Endothelial cell of umbilical vein (primary cell): ENCODE measurements around the gene PPP3CA. TPM values are rescaled to one million over a fixed set of nuclear protein-coding genes. Genes with fewer than 3 reads are reported as not detected.

Experiments used
- BruUV-seq: library from RNA; stranded (reverse); fragments of 400-500 nt; replicated peaks from 2 replicates; lab custom pipeline; 2021; lab: Mats Ljungman, UMichigan
- CTCF ChIA-PET: fragments of 300-600, 350-600 bp; sonication (Branson Sonifier 250); formaldehyde crosslinking; loops from one replicate; lab custom pipeline; 2021; ENCODE audit warnings: antibody characterized with exemption, inconsistent platforms; lab: Charles Lee
- POLR2A ChIA-PET: fragments of 300-600, 350-600 bp; sonication (Branson Sonifier 250); formaldehyde crosslinking; loops from one replicate; lab custom pipeline; 2021; ENCODE audit warnings: antibody characterized with exemption, inconsistent platforms; lab: Charles Lee
- DNase-seq: peaks from one replicate; pipeline ENCODE4 v3.0.0-alpha.2; 2011; ENCODE audit warnings: low read depth, low spot score
- FAIRE-seq: peaks from 2 replicates; lab custom pipeline; 2011; peaks lifted over from hg19 to GRCh38; lab: Jason Lieb, UNC
- H2AFZ ChIP-seq: 2 replicates; pipeline ENCODE4 v1.6.0; 2012; ENCODE audit warnings: low read depth, low read length, control low read depth, inconsistent platforms
- H3K27ac ChIP-seq: 2 replicates; pipeline ENCODE4 v1.5.1; 2011; ENCODE audit warnings: low read depth, mild to moderate bottlenecking, control low read depth, low read length, moderate library complexity; ENCODE audit not compliant: insufficient read depth
- H3K27me3 ChIP-seq, 2 experiments: 2 replicates each; pipeline versions ENCODE4 v1.6.0 to v1.6.1; 2011; ENCODE audit warnings: low read length in 2 of 2, mixed read lengths in 1 of 2; ENCODE audit not compliant: control insufficient read depth in 2 of 2, insufficient read depth in 2 of 2
- H3K36me3 ChIP-seq, 2 experiments: 2 replicates in 1 of 2; 3 replicates in 1 of 2; pipeline ENCODE4 v1.5.1; 2011; ENCODE audit warnings: low read length in 2 of 2, mild to moderate bottlenecking in 1 of 2, moderate library complexity in 1 of 2; ENCODE audit not compliant: control insufficient read depth in 2 of 2, insufficient read depth in 2 of 2; ENCODE audit errors: extremely low read depth in 1 of 2
- H3K4me1 ChIP-seq: 3 replicates; pipeline ENCODE4 v1.5.1; 2011; ENCODE audit warnings: mild to moderate bottlenecking, low read length; ENCODE audit not compliant: control insufficient read depth, insufficient read depth; ENCODE audit errors: extremely low read depth
- H3K4me2 ChIP-seq: 2 replicates; pipeline ENCODE4 v1.6.1; 2011; ENCODE audit warnings: low read length, control low read depth, mixed read lengths; ENCODE audit not compliant: insufficient read depth
- H3K4me3 ChIP-seq, 3 experiments: fragments of 200-600 bp in 1 of 3; sonication (generic), shearing (Covaris generic) in 1 of 3; replicated peaks in 1 of 3; 2 replicates each; pipeline ENCODE4 v1.5.1; 2011 to 2016; ENCODE audit warnings: control low read depth in 3 of 3, low read length in 3 of 3, mild to moderate bottlenecking in 2 of 3, inconsistent platforms in 1 of 3, low read depth in 1 of 3, moderate library complexity in 1 of 3; ENCODE audit not compliant: insufficient read depth in 1 of 3
- H3K79me2 ChIP-seq: 2 replicates; pipeline ENCODE4 v1.6.0; 2012; ENCODE audit warnings: low read length, inconsistent platforms; ENCODE audit not compliant: control insufficient read depth, insufficient read depth
- H3K9ac ChIP-seq: replicated peaks from 2 replicates; pipeline ENCODE3; 2011; ENCODE audit warnings: low read length, control low read depth; ENCODE audit not compliant: insufficient read depth; ENCODE audit errors: extremely low read depth
- H3K9me1 ChIP-seq: replicated peaks from 3 replicates; pipeline ENCODE4 v1.6.0; 2011; ENCODE audit warnings: mild to moderate bottlenecking, low read length; ENCODE audit not compliant: control insufficient read depth, insufficient read depth; ENCODE audit errors: extremely low read depth
- H3K9me3 ChIP-seq: replicated peaks from 2 replicates; pipeline ENCODE4 v1.5.1; 2012; ENCODE audit warnings: low read length, inconsistent platforms; ENCODE audit not compliant: control insufficient read depth, insufficient read depth
- H4K20me1 ChIP-seq: replicated peaks from 2 replicates; pipeline ENCODE3; 2011; ENCODE audit warnings: mild to moderate bottlenecking, low read length; ENCODE audit not compliant: control insufficient read depth, insufficient read depth; ENCODE audit errors: extremely low read depth
- CTCF ChIP-seq, 2 donors: IDR thresholded peaks; 1 replicate in 1 of 2; 2 replicates in 1 of 2; pipeline ENCODE4 v1.5.1; 2011; ENCODE audit warnings: low read length in 2 of 2, mild to moderate bottlenecking in 2 of 2, moderate library complexity in 2 of 2, control low read depth in 1 of 2, inconsistent platforms in 1 of 2, low read depth in 1 of 2; ENCODE audit not compliant: insufficient read depth in 1 of 2; ENCODE audit errors: extremely low read depth in 1 of 2
- EZH2 ChIP-seq: IDR thresholded peaks from 2 replicates; pipeline ENCODE4 v1.6.1; 2012; ENCODE audit warnings: borderline replicate concordance, low read depth, mild to moderate bottlenecking, moderate library complexity, low read length, inconsistent platforms; ENCODE audit not compliant: severe bottlenecking
- FOS ChIP-seq: IDR thresholded peaks from 2 replicates; pipeline ENCODE4 v1.6.1; 2011; ENCODE audit warnings: mild to moderate bottlenecking, low read length, moderate library complexity, borderline replicate concordance; ENCODE audit not compliant: insufficient read depth
- GATA2 ChIP-seq: IDR thresholded peaks from 2 replicates; pipeline ENCODE4 v1.7.0; 2011; ENCODE audit warnings: low read depth, mild to moderate bottlenecking, moderate library complexity, mixed read lengths, low read length; ENCODE audit not compliant: insufficient read length, insufficient read depth
- JUN ChIP-seq: IDR thresholded peaks from 2 replicates; pipeline ENCODE4 v1.6.1; 2011; ENCODE audit warnings: borderline replicate concordance, low read depth; ENCODE audit not compliant: insufficient read length, insufficient read depth
- MAX ChIP-seq: IDR thresholded peaks from 2 replicates; pipeline ENCODE4 v1.6.1; 2011; ENCODE audit not compliant: insufficient read depth, insufficient read length
- MYC ChIP-seq: IDR thresholded peaks from one replicate; pipeline ENCODE4 v1.6.1; 2011; ENCODE audit warnings: mild to moderate bottlenecking, low read depth, low read length
- POLR2A ChIP-seq: IDR thresholded peaks from 2 replicates; pipeline ENCODE4 v1.6.1; 2012; ENCODE audit warnings: low read depth, mild to moderate bottlenecking, control low read depth, low read length
- POLR2AphosphoS5 ChIP-seq: IDR thresholded peaks from 2 replicates; pipeline ENCODE4 v1.6.1; 2012; ENCODE audit warnings: low read depth, mild to moderate bottlenecking, control low read depth, low read length, moderate library complexity; ENCODE audit not compliant: insufficient read depth
- dilution Hi-C: fragments of 300-500 bp; cut with MboI; formaldehyde crosslinking; loops from one replicate; pipeline ENCODE4 v1.15.0; 2019; ENCODE audit warnings: low sequenced_read_pairs; ENCODE audit not compliant: extremely low pct_ligation_motif_present
- intact Hi-C: fragments of 100-400 bp; cut with micrococcal nuclease; formaldehyde crosslinking; loops from one replicate; pipeline ENCODE4 v1.10.0; 2022
- polyA plus RNA-seq, 4 experiments: library from polyadenylated mRNA; depleted of rRNA in 3 of 4; stranded (reverse) in 3 of 4; unstranded in 1 of 4; fragments of >200 nt; gene quantifications; 2 replicates each; pipeline versions ENCODE4 v1.2.1 to v1.2.3, GENCODE V29; 2011 to 2012; ENCODE audit warnings: missing spikeins in 1 of 4
- total RNA-seq: library from RNA; stranded (reverse); gene quantifications from 2 replicates; pipeline ENCODE4 v1.2.3, GENCODE V29; 2021

PPP3CA gene
- total and polyA plus RNA-seq, 2 donors (not counting 3 experiments of a cell fraction or from before 2014, with no cell fraction given) = 7.0 to 43.3 TPM

GRCh38 chr4:101265816-101266172, 81.5 kb downstream of the PPP3CA start:
- no peaks in the 10 kb centered on the region for H3K36me3 ChIP-seq
- no peaks in the 10 kb centered on the region for H3K9me1 ChIP-seq
- no peak overlapping the region for H3K4me3 ChIP-seq
- dilution Hi-C loops = no loop called here
- peaks cover 3% of the 10 kb centered on the region for H4K20me1 ChIP-seq
- H3K4me1 ChIP-seq = peaks cover 10% of the 10 kb centered on the region
- H3K27me3 ChIP-seq = no peaks in the 10 kb centered on the region
- no peaks in the 10 kb centered on the region for H3K9me3 ChIP-seq
- ChIA-PET POLR2A (no interaction called here), CTCF (no interaction called here)
- intact Hi-C loops = no loop called here
- H3K79me2 ChIP-seq = peaks cover 7% of the 10 kb centered on the region
- DNase-seq = no peak
- H3K9ac ChIP-seq = no peak overlapping the region
- FAIRE-seq = no peak
- H2AFZ ChIP-seq = no peak overlapping the region
- no peak overlapping the region for H3K4me2 ChIP-seq
- TF ChIP-seq POLR2AphosphoS5 = no peak
- no peak for TF ChIP-seq EZH2
- TF ChIP-seq GATA2 = no peak
- no peak for TF ChIP-seq JUN
- no peak for TF ChIP-seq CTCF (IDR thresholded peaks at IDR 0.05; ENCODE audit: extremely low read depth in 1 of 2, insufficient read depth in 1 of 2, low read depth in 1 of 2, low read length in 2 of 2)
- TF ChIP-seq FOS = no peak
- TF ChIP-seq POLR2A = no peak
- no peak for TF ChIP-seq MYC
- TF ChIP-seq MAX = no peak
- H3K27ac ChIP-seq = no peak overlapping the region
- no TSS peak for BruUV-seq
